Activated B cell treated with CpG ODN at 0.5 μM for 24 hours (primary cell): ENCODE results near the gene WDR70. TPM values are rescaled to one million over a fixed set of nuclear protein-coding genes. Genes with fewer than 3 reads are reported as not detected.

Source experiments
- ATAC-seq: fragments of 200-7000 bp; cut with Tn5 transposase; one replicate; pipeline ENCODE4 v1.10.0; 2021; ENCODE audit warnings: low read depth, mild to moderate bottlenecking, moderate library complexity
- CTCF ChIA-PET: fragments of 350-600 bp; sonication (Branson Sonifier 250); formaldehyde crosslinking; loops from one replicate; lab custom pipeline; 2021; ENCODE audit warnings: antibody characterized with exemption; lab: Charles Lee
- POLR2A ChIA-PET: fragments of 350-600 bp; sonication (Branson Sonifier 250); formaldehyde crosslinking; loops from one replicate; lab custom pipeline; 2021; ENCODE audit warnings: antibody characterized with exemption; lab: Charles Lee
- DNase-seq: peaks from one replicate; pipeline ENCODE4 v3.0.0; 2022
- H3K27ac Mint-ChIP-seq: one replicate; pipeline ENCODE4 v1.8.0; 2020; ENCODE audit warnings: mixed read lengths
- H3K27me3 Mint-ChIP-seq: one replicate; pipeline ENCODE4 v1.8.0; 2021; ENCODE audit warnings: mixed read lengths
- H3K36me3 Mint-ChIP-seq: one replicate; pipeline ENCODE4 v1.8.0; 2021; ENCODE audit warnings: low read depth, mixed read lengths
- H3K4me1 Mint-ChIP-seq: one replicate; pipeline ENCODE4 v1.8.0; 2021; ENCODE audit warnings: mixed read lengths
- H3K4me3 Mint-ChIP-seq: one replicate; pipeline ENCODE4 v1.8.0; 2020; ENCODE audit warnings: mild to moderate bottlenecking, mixed read lengths
- H3K9me3 Mint-ChIP-seq: one replicate; pipeline ENCODE4 v1.8.0; 2020; ENCODE audit warnings: mixed read lengths
- intact Hi-C: fragments of 100-400 bp; cut with micrococcal nuclease; formaldehyde crosslinking; loops from one replicate; pipeline ENCODE4 v1.15.1; 2024
- total RNA-seq: library from RNA; stranded (reverse); gene quantifications from 2 replicates; pipeline ENCODE4 v1.2.3, GENCODE V29; 2022
- TF ChIP-seq, protein P1 (sequence below): fragments of 200-600 bp; IDR thresholded peaks from one replicate; pipeline ENCODE4 v1.8.0; 2022; ENCODE audit warnings: antibody characterized with exemption, mild to moderate bottlenecking

Gene WDR70
- total RNA-seq, 1 donor from 2014 or later, result 58.6 TPM

DNA sequence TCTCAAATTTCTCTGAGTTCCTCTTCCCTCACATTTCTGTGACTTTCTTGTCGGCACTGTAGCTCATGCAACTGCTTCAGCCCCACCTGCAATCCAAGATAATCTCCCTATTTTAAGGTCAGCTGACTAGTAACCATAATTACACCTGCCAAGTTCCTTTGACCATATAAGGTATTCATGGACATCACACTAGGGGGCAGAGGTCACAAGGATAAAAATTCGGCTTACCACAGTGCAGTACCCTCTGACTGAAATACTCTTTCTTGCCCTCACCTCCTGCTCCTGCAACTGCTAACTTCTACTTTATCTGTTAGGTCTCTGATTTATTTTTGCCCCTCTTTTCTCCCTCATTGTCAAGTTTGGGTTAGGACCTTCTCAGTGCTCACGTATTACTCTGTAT lies 316.5 kb downstream of the WDR70 start:
- Mint-ChIP-seq H3K4me3 (no peak overlapping the region), H3K4me1 (no peaks in the 10 kb centered on the region), H3K27ac (no peak overlapping the region), H3K9me3 (peaks cover 8% of the 10 kb centered on the region), H3K27me3 (no peaks in the 10 kb centered on the region), H3K36me3 (peaks cover 32% of the 10 kb centered on the region)
- ATAC-seq, result no peak
- TF ChIP-seq, protein P1, sequence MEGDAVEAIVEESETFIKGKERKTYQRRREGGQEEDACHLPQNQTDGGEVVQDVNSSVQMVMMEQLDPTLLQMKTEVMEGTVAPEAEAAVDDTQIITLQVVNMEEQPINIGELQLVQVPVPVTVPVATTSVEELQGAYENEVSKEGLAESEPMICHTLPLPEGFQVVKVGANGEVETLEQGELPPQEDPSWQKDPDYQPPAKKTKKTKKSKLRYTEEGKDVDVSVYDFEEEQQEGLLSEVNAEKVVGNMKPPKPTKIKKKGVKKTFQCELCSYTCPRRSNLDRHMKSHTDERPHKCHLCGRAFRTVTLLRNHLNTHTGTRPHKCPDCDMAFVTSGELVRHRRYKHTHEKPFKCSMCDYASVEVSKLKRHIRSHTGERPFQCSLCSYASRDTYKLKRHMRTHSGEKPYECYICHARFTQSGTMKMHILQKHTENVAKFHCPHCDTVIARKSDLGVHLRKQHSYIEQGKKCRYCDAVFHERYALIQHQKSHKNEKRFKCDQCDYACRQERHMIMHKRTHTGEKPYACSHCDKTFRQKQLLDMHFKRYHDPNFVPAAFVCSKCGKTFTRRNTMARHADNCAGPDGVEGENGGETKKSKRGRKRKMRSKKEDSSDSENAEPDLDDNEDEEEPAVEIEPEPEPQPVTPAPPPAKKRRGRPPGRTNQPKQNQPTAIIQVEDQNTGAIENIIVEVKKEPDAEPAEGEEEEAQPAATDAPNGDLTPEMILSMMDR, result no peak
- intact Hi-C loops, result no loop called here
- no peak for DNase-seq
- POLR2A ChIA-PET, result no interaction called here
- CTCF ChIA-PET, result no interaction called here

DNA sequence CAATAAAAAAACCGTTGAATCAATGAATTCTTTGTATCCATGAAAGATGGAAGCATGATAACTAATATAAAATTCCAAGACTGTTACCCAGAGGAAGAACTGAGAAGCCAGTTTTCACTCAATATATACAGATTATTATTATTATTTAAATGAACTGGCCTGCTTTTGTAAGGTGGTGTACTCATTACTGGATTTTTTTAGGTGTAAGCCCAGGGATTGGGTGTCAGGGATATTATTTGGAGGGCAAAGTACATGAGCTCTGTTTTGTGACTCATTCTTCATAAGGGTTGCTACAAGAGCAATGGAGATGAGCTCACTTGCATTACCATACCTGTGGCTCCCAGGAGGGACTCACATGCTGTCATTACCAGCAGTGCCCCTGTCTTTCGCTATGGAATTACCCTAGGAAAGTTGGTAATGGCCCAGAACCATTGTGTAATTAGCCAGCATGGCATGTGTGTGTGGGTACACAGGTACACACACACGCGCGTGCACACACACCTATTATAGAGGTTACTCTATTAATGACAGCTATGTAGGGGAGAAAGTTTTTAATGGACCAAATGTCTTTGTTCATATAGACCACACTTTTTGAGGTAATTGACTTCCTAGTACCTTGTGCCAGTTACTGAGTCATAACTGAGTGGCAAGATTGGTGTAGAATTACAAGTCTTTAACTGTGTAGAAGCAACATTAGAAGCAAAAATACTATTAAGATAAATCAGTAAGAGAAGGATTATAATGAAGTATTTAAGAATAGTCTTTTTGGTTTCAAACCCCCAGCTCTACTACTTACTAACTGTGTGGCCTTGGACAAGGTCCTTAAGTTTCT lies 317.3 kb downstream of the WDR70 start:
- intact Hi-C loops, result no loop called here
- H3K27me3 Mint-ChIP-seq, result no peaks in the 10 kb centered on the region
- ATAC-seq (no peak), DNase-seq (no peak)
- no peak overlapping the region for H3K4me3 Mint-ChIP-seq
- CTCF ChIA-PET, result no interaction called here
- peaks cover 36% of the 10 kb centered on the region for H3K36me3 Mint-ChIP-seq
- TF ChIP-seq, protein P1, result no peak
- POLR2A ChIA-PET, result no interaction called here
- H3K4me1 Mint-ChIP-seq, result no peaks in the 10 kb centered on the region
- peaks cover 8% of the 10 kb centered on the region for H3K9me3 Mint-ChIP-seq
- no peak overlapping the region for H3K27ac Mint-ChIP-seq

DNA sequence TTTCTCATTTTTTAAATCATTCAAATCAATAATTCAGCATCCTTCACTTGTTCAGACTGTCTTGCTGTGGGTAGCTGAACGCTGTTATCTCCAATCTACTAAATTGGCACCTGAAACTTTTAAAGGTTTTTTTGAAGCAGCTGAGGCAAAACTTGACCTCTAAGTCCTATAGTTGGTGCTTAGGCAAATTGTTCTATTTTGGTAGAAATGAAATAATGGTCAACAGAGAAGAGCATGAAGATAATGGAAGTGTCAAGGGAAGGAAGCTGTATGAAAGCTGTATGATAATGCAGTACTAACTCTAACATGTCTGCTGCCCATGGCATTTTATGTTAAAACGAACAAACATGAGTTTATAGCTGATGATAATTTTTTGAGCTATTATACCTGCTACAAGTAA lies 322.8 kb downstream of the WDR70 start:
- H3K4me3 Mint-ChIP-seq, result no peak overlapping the region
- H3K4me1 Mint-ChIP-seq, result no peaks in the 10 kb centered on the region
- ChIA-PET POLR2A (no interaction called here), CTCF (no interaction called here)
- H3K27ac Mint-ChIP-seq, result no peak overlapping the region
- TF ChIP-seq, protein P1, result no peak
- intact Hi-C loops, result no loop called here
- H3K27me3 Mint-ChIP-seq, result no peaks in the 10 kb centered on the region
- H3K9me3 Mint-ChIP-seq, result no peaks in the 10 kb centered on the region
- H3K36me3 Mint-ChIP-seq, result peaks cover 73% of the 10 kb centered on the region
- DNase-seq, result no peak
- ATAC-seq, result no peak

DNA sequence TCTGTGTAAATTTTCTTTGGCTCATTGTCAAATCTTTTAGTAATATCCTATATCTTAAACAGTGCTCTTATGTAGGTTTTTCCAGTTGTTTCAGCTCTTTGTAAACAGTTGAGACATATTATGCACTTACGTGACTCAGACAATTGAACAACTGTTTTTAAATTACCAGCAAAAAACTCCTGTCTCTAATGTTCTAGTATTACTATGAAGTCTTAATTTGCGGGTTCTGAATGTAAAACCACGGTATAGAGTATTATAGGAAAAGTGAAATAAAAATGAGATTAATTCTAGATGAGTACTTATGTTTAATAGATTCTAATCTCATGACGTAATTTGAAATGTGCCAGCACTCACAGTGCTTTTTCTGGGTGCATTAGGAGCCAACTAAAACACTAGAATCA lies 324.7 kb downstream of the WDR70 start:
- Mint-ChIP-seq H3K4me3 (no peak overlapping the region), H3K9me3 (no peaks in the 10 kb centered on the region), H3K36me3 (peaks cover 64% of the 10 kb centered on the region), H3K4me1 (no peaks in the 10 kb centered on the region), H3K27me3 (no peaks in the 10 kb centered on the region), H3K27ac (no peak overlapping the region)
- ChIA-PET CTCF (no interaction called here), POLR2A (no interaction called here)
- intact Hi-C loops, result no loop called here
- ATAC-seq (no peak), DNase-seq (no peak)
- TF ChIP-seq, protein P1, result no peak

DNA sequence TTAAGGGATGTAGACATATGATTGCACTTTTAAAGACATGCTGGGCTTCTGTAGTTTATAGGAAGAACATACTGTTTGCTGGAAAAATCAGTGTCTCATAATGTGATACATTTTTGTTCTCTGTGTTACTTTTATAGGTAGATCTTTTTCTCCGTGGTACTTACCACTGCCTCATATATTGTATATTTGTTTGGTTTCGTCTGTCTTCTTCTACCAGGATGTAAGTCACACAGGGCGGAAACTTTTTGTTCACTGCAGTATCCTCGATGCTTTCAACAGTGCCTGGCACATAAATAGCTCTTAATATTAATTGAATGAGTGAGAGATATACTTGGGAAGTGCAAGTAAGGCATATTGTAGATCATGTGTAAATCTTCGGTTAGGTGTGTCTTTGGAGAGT lies 325.3 kb downstream of the WDR70 start:
- DNase-seq (no peak), ATAC-seq (no peak)
- ChIA-PET CTCF (no interaction called here), POLR2A (no interaction called here)
- Mint-ChIP-seq H3K4me3 (no peak overlapping the region), H3K27ac (no peak overlapping the region), H3K27me3 (no peaks in the 10 kb centered on the region), H3K9me3 (no peaks in the 10 kb centered on the region), H3K4me1 (no peaks in the 10 kb centered on the region), H3K36me3 (peaks cover 58% of the 10 kb centered on the region)
- TF ChIP-seq, protein P1, result no peak
- intact Hi-C loops, result no loop called here
